Measurements from ENCODE around the gene PPDPF. TPM values are rescaled to one million over a fixed set of nuclear protein-coding genes. Genes with fewer than 3 reads are reported as not detected.
"Not testable (repeated sequence)": the region's sequence is repeated elsewhere in the genome, so short reads cannot be mapped to it uniquely, and the experiment has no call there.

PPDPF gene
- total RNA-seq, 2 donors from 2014 or later = 138 to 185 TPM

DNA sequence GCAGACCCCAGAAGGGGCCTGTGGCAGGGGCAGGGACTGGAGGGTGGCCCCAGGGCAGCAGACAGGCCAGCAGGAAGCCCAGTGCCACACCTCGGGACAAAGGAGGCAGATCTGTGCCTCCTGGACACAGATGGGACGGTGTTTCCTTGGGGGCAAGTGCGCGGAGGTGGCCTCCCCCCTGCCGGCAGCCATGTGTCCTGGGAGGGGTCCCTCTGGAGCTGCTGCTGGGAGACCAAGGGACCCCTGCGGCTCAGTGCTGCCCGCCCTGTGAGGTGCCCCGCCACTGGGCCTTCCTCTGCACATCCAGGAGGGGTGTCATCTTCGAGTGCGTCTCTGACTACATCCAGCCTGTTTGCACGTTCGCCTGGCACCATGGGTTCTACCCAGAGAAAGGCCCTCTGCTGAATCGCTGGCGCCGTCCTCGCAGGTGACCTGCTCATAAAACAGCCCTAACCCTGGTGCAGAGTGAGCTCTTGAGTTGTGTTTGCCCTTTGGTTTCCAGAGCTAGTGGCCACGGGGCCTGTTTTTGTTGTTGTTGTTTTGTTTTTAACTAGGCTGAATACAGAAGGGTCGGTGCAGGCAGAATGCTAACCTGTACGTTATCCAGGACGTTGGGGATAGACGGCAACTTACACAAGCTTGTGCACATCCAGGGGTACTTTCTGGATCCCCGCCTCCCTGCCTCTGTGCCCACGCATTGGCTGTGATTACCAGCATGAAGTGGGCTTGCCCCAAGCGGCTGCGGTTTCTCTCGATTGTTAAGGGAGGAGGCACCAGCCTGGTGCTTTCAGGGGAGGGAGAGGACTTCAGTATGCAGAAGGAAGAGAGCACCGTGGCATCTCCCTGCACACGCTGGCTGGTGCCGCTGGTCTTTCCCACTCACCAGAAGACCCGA, 46.8 kb upstream of the PPDPF start:
- TF ChIP-seq, protein P1, sequence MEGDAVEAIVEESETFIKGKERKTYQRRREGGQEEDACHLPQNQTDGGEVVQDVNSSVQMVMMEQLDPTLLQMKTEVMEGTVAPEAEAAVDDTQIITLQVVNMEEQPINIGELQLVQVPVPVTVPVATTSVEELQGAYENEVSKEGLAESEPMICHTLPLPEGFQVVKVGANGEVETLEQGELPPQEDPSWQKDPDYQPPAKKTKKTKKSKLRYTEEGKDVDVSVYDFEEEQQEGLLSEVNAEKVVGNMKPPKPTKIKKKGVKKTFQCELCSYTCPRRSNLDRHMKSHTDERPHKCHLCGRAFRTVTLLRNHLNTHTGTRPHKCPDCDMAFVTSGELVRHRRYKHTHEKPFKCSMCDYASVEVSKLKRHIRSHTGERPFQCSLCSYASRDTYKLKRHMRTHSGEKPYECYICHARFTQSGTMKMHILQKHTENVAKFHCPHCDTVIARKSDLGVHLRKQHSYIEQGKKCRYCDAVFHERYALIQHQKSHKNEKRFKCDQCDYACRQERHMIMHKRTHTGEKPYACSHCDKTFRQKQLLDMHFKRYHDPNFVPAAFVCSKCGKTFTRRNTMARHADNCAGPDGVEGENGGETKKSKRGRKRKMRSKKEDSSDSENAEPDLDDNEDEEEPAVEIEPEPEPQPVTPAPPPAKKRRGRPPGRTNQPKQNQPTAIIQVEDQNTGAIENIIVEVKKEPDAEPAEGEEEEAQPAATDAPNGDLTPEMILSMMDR (IDR thresholded peaks at IDR 0.05) = no peak
- Histone ChIP-seq H3K4me1 (peaks cover 0 to 12% of the 10 kb centered on the region in 2 donors), H3K9me3 (no peaks in the 10 kb centered on the region), H3K27ac (no peak overlapping the region), H3K36me3 (no peaks in the 10 kb centered on the region), H3K27me3 (peaks cover 17 to 36% of the 10 kb centered on the region in 2 donors), H3K4me3 (no peak overlapping the region)
- no peak for DNase-seq (ENCODE audit: low spot score)

DNA sequence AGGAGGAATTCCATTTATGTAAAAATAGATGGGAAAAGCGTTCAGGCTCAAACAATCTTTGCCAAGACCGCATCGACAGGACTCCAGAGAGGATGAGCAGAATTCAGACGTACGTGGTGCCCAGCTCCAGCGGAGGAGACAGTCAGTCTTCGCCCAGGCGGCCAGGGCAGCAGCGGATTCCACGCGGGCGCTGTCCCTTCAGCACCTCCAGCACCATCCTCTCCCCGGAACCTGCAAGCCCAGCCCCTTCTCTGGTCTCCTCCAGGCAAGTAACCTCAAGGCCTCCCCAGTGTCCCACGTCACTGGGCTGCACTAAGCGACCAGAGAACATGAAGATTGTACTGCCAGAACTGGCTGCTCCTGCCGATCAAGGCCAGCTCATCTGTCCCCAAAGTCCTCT, 45.4 kb upstream of the PPDPF start:
- Histone ChIP-seq H3K9me3 (no peaks in the 10 kb centered on the region), H3K4me1 (peaks cover 0 to 12% of the 10 kb centered on the region in 2 donors), H3K27ac (no peak overlapping the region), H3K36me3 (no peaks in the 10 kb centered on the region), H3K4me3 (no peak overlapping the region), H3K27me3 (peaks cover 17 to 36% of the 10 kb centered on the region in 2 donors)
- TF ChIP-seq, protein P1 (IDR thresholded peaks at IDR 0.05) = no peak
- DNase-seq (ENCODE audit: low spot score) = no peak

GRCh38 chr20:63477061-63477616, 43.4 kb upstream of the PPDPF start:
- no peak overlapping the region for H3K4me3 ChIP-seq
- peaks cover 7 to 24% of the 10 kb centered on the region in 2 donors for H3K27me3 ChIP-seq
- TF ChIP-seq, protein P1 (IDR thresholded peaks at IDR 0.05) = no peak
- H3K27ac ChIP-seq = no peak overlapping the region
- H3K4me1 ChIP-seq = peaks cover 0 to 2% of the 10 kb centered on the region in 2 donors
- no peaks in the 10 kb centered on the region for H3K9me3 ChIP-seq
- no peak for DNase-seq (ENCODE audit: low spot score)
- H3K36me3 ChIP-seq = no peaks in the 10 kb centered on the region

- Histone ChIP-seq H3K4me1 (peaks cover 0 to 5% of the 10 kb centered on the region in 2 donors), H3K4me3 (no peak overlapping the region), H3K27ac (no peak overlapping the region), H3K27me3 (peaks cover 7 to 22% of the 10 kb centered on the region in 2 donors), H3K36me3 (no peaks in the 10 kb centered on the region), H3K9me3 (no peaks in the 10 kb centered on the region)
- no peak for DNase-seq (ENCODE audit: low spot score)
- TF ChIP-seq, protein P1 (IDR thresholded peaks at IDR 0.05) = no peak
Measured at GRCh38 chr20:63477944-63478343, 42.6 kb upstream of the PPDPF start.

DNA sequence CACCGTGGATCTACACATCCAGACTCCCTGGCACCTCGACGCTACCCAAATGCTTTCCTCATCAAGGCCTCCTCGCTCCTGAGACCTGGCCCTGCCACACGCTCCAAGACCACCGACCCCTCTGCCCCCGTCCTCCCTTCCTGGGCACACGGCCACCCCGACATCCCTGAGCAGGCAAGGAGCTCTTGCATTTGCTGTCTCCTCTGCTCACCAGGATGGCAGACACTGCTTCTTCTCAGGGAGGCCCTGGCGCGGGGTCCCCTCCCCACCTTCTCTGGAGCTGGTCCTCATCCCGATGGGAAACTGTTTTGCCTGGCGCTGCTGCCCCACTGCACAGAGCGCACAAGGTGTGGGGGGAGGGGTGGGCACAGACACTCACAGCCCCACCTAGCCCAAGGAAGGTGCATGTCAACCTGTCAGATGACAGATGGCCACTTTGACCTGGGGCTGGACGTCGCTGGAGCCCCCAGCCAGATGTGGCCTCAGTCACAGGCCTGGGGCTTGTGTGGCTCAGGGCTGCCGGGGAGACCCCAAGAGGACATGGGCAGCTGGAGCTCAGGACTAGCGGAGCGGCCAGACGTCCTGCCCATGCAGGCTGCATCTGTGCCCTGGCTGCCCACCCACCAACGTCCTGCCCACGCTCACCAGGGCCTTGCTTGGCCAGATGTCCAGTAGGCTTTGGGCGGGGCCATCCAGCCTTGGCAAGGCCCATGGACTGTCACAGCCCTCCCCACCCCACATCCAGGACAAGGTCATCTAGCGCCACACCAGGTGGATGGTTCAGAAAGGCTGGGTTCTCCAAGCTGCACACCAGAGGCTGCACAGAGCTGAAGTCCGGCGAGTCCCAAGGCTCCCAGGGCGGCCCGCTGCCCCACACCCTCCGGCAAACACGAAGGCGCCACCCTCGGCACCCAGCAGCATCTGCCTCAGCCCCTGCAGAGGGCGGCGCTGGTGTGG, 41.9 kb upstream of the PPDPF start:
- Histone ChIP-seq H3K4me3 (no peak overlapping the region), H3K36me3 (no peaks in the 10 kb centered on the region), H3K27me3 (peaks cover 7 to 15% of the 10 kb centered on the region in 2 donors), H3K9me3 (no peaks in the 10 kb centered on the region), H3K4me1 (peaks cover 0 to 12% of the 10 kb centered on the region in 2 donors), H3K27ac (no peak overlapping the region)
- TF ChIP-seq, protein P1 (IDR thresholded peaks at IDR 0.05) = no peak
- DNase-seq (ENCODE audit: low spot score) = no peak

DNA sequence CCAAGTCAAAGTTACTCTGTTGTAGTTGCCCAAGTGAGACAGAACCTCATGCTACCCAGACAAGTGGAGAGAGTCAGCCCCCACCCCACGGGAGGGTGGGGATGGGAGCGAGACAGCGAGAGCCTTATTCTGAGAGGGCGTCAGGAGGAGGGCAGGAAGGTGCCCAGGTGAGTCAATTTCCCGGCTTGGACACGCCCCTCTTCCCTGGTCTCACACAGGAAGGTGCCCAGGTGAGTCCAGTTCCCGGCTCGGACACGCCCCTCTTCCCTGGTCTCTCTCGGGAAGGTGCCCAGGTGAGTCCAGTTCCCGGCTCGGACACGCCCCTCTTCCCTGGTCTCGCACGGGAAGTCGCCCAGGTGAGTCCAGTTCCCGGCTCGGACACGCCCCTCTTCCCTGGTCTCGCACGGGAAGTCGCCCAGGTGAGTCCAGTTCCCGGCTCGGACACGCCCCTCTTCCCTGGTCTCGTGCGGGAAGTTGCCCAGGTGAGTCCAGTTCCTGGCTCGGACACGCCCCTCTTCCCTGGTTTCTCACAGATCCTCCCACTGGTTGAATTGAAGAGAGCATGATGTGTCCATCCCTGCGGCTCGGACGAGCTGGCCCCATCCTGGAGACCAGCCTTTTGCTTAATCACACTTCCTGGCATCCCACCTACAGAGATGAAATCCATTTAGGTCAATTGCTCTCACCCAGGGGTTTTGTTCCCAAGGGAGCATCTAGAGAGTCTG, 40.7 kb upstream of the PPDPF start:
- peaks cover 0 to 15% of the 10 kb centered on the region in 2 donors for H3K4me1 ChIP-seq
- H3K9me3 ChIP-seq; H3K27me3 ChIP-seq; H3K4me3 ChIP-seq; H3K36me3 ChIP-seq; DNase-seq (ENCODE audit: low spot score); H3K27ac ChIP-seq: not testable (repeated sequence)

All from right atrium auricular region (tissue), 2 donors.